PC-9 (cell line): ENCODE measurements around the gene UBAC1.

Source experiments
- CTCF ChIP-seq: fragments of 200-600 bp; sonication (generic); conservative IDR thresholded peaks from 2 replicates; pipeline ENCODE4 v1.6.1; 2017; ENCODE audit warnings: mixed run types, antibody characterized with exemption, mild to moderate bottlenecking, moderate library complexity
- EZH2 ChIP-seq: fragments of 200-600 bp; sonication (generic); IDR thresholded peaks from 2 replicates; pipeline ENCODE4 v1.8.0; 2017; ENCODE audit warnings: antibody characterized with exemption, low read depth

- no peak for TF ChIP-seq CTCF
- TF ChIP-seq EZH2 = no peak
Measured at GRCh38 chr9:135960411-135961276, 529 bp downstream of the UBAC1 start.
